WTC11 (cell line): ENCODE data around the gene KRTCAP3.

Experiments
- SMAD3 ChIP-seq: sonication (generic); formaldehyde crosslinking; IDR thresholded peaks from 2 replicates; pipeline ENCODE4 v1.8.0; 2022; ENCODE audit warnings: missing genetic modification reagents, mild to moderate bottlenecking, borderline replicate concordance
- TEAD1 ChIP-seq: sonication (generic); formaldehyde crosslinking; IDR thresholded peaks from 2 replicates; pipeline ENCODE4 v1.8.0; 2022; ENCODE audit warnings: mild to moderate bottlenecking, missing genetic modification reagents
- TEAD4 ChIP-seq: sonication (generic); formaldehyde crosslinking; IDR thresholded peaks from 2 replicates; pipeline ENCODE4 v1.8.0; 2022; ENCODE audit warnings: mild to moderate bottlenecking, missing genetic modification reagents
- ZNF138 ChIP-seq: sonication (generic); formaldehyde crosslinking; conservative IDR thresholded peaks from 2 replicates; pipeline ENCODE4 v1.8.1; 2022; ENCODE audit warnings: mild to moderate bottlenecking, moderate library complexity, missing genetic modification reagents
- TF ChIP-seq, protein P1 (sequence below): fragments of 200-600 bp; IDR thresholded peaks from 2 replicates; pipeline ENCODE4 v1.8.0; 2022; ENCODE audit warnings: antibody characterized with exemption

DNA sequence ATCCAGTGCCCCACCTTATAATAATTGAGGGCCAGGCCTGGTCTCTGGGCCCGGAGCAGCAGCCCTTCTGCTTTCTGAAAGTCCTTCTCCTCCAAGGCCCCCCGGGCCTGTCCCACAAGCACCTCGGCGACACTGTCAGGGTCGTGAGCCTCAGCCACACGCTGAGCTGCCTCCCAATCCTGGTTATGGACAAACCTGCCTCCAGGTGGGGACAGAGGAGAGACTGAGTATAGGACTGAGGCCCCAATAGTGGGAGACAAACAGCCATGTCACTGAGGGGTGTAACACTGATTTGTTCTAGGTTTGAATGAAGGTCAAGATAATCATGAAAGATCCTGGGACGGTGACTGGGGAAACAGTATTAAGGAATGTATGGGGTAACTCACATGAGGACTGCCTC, 11.8 kb downstream of the KRTCAP3 start:
- TF ChIP-seq, protein P1, sequence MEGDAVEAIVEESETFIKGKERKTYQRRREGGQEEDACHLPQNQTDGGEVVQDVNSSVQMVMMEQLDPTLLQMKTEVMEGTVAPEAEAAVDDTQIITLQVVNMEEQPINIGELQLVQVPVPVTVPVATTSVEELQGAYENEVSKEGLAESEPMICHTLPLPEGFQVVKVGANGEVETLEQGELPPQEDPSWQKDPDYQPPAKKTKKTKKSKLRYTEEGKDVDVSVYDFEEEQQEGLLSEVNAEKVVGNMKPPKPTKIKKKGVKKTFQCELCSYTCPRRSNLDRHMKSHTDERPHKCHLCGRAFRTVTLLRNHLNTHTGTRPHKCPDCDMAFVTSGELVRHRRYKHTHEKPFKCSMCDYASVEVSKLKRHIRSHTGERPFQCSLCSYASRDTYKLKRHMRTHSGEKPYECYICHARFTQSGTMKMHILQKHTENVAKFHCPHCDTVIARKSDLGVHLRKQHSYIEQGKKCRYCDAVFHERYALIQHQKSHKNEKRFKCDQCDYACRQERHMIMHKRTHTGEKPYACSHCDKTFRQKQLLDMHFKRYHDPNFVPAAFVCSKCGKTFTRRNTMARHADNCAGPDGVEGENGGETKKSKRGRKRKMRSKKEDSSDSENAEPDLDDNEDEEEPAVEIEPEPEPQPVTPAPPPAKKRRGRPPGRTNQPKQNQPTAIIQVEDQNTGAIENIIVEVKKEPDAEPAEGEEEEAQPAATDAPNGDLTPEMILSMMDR, result no peak
- no peak for TF ChIP-seq ZNF138 (CRISPR knock-in tag)
- TF ChIP-seq SMAD3 (CRISPR knock-in tag), result no peak
- TF ChIP-seq TEAD4 (CRISPR knock-in tag), result no peak
- no peak for TF ChIP-seq TEAD1 (CRISPR knock-in tag)
